ENCODE data around the gene TRMT112. TPM values are rescaled to one million over a fixed set of nuclear protein-coding genes. Genes with fewer than 3 reads are reported as not detected.
A peak's percentile ranks its signal among the peaks of the same experiment; 100 is the strongest.

TRMT112 gene
- total and polyA plus RNA-seq, 2 of the 8 experiments (the other 6 are each of a cell fraction or from before 2014, with no cell fraction given): 300 to 650 TPM

GRCh38 chr11:64292460-64293254, 24.7 kb downstream of the TRMT112 start:
- FAIRE-seq (no peak), DNase-seq (ENCODE audit: low read depth in 1 of 2, low spot score in 2 of 2) (peak in 1 of 2 experiments; percentile 68)
- peaks cover 0 to 9% (median 0%) of the 10 kb centered on the region in 4 experiments; a peak in 1 of 8 replicates for H3K36me3 ChIP-seq (ENCODE audit: control insufficient read depth in 2 of 4, insufficient read depth in 4 of 4, low read length in 3 of 4)
- H3K23me2 ChIP-seq (ENCODE audit: low read depth, low read length): peaks cover 5% of the 10 kb centered on the region; the same call in 1 of the 2 replicates
- H3K9me3 ChIP-seq (ENCODE audit: insufficient read depth in 2 of 2, low read depth in 1 of 2, low read length in 1 of 2): no peaks in the 10 kb centered on the region
- H3K79me2 ChIP-seq (ENCODE audit: control insufficient read depth in 1 of 2, insufficient read depth in 2 of 2, low read length in 2 of 2): no peaks in the 10 kb centered on the region
- no peak overlapping the region for H3K14ac ChIP-seq (ENCODE audit: insufficient read length)
- no peak overlapping the region for H2BK120ac ChIP-seq (replicated peaks; ENCODE audit: low read depth, low read length)
- ChIA-PET POLR2A (ENCODE audit: partially characterized antibody) (interaction anchor here (0.7 to 2.8 kb wide), 6 partner anchors 9 to 43 kb away, joined by 3 to 7 read pairs (median 4); partner anchors contain the start of gene BAD), CTCF (ENCODE audit: partially characterized antibody) (interaction anchor here (0.8 to 11.4 kb wide), 5 partner anchors 10 to 88 kb away, joined by 3 to 134 read pairs (median 4); partner anchors contain the start of genes CATSPERZ, ESRRA and PLCB3)
- H3K56ac ChIP-seq (replicated peaks; ENCODE audit: insufficient read length, low read depth, low read length): no peak overlapping the region
- H3K23ac ChIP-seq (ENCODE audit: insufficient read length): no peak overlapping the region
- no peak overlapping the region for H3K18ac ChIP-seq (ENCODE audit: extremely low read depth, low read length)
- no peak overlapping the region for H3K4ac ChIP-seq (replicated peaks; ENCODE audit: insufficient read length, low read depth, low read length)
- peak overlapping the region; percentile 20 to 88 for H3K4me2 ChIP-seq (ENCODE audit: insufficient read depth in 1 of 2, low read depth in 2 of 2, low read length in 2 of 2)
- peak overlapping the region; percentile 38; the same call in 1 of the 2 replicates for H2AFZ ChIP-seq (ENCODE audit: low read length)
- H3K4me3 ChIP-seq (ENCODE audit: extremely low read depth in 1 of 4, insufficient read depth in 2 of 4, low read depth in 3 of 4, low read length in 4 of 4): peak overlapping the region in 3 of 4 experiments; percentile 34 to 64 (median 34); a peak in 4 of 8 replicates
- H2BK5ac ChIP-seq (ENCODE audit: low read depth, low read length): no peak overlapping the region
- no peak overlapping the region for H2AK5ac ChIP-seq (ENCODE audit: low read depth, low read length)
- no peak overlapping the region for H4K5ac ChIP-seq (ENCODE audit: insufficient read length, low read depth, low read length)
- peaks cover 5 to 27% of the 10 kb centered on the region in 2 experiments for H4K20me1 ChIP-seq (replicated peaks in 1 of 2; ENCODE audit: control insufficient read depth in 1 of 2, insufficient read depth in 2 of 2, low read length in 2 of 2)
- no peak overlapping the region for H3K9ac ChIP-seq (replicated peaks in 1 of 4; ENCODE audit: extremely low read depth in 1 of 4, low read depth in 3 of 4, low read length in 3 of 4)
- H3K27me3 ChIP-seq (replicated peaks in 1 of 4; ENCODE audit: control insufficient read depth in 3 of 4, extremely low read depth in 1 of 4, insufficient read depth in 3 of 4, low read length in 3 of 4): peaks cover 71 to 87% (median 81%) of the 10 kb centered on the region in 4 experiments
- no peak overlapping the region for H2BK20ac ChIP-seq (ENCODE audit: low read length)
- H3K79me1 ChIP-seq (ENCODE audit: low read depth, low read length): no peaks in the 10 kb centered on the region
- peaks cover 0 to 20% (median 8%) of the 10 kb centered on the region in 4 experiments; a peak in 5 of 7 replicates for H3K4me1 ChIP-seq (replicated peaks in 1 of 4; ENCODE audit: control insufficient read depth in 3 of 4, insufficient read depth in 4 of 4, low read length in 3 of 4)
- no peak overlapping the region for H3K27ac ChIP-seq (ENCODE audit: low read depth, low read length)
- H2BK12ac ChIP-seq (ENCODE audit: low read depth, low read length): no peak overlapping the region
- 26% methylated on average over 39 of the region's 42 CpGs; no CpG with 5 or more reads in 1 of the 2 experiments for WGBS, 2 experiments (ENCODE audit: extremely low coverage in 1 of 2, insufficient coverage in 1 of 2, insufficient read length in 1 of 2, insufficient replicate concordance in 2 of 2, low coverage in 1 of 2, low lambda C conversion rate in 2 of 2, missing lambda C conversion rate in 1 of 2)
- H4K8ac ChIP-seq (ENCODE audit: extremely low read depth, insufficient read depth, low read length): no peak overlapping the region
- no peak overlapping the region; the same call in 1 of the 2 replicates for H2BK15ac ChIP-seq (ENCODE audit: low read length)
- H4K91ac ChIP-seq (replicated peaks; ENCODE audit: insufficient read length, low read length): no peak overlapping the region
- no peak for TF ChIP-seq TCF12 (IDR thresholded peaks at IDR 0.05; ENCODE audit: low read depth, low read length)
- no peak for TF ChIP-seq TBP (IDR thresholded peaks at IDR 0.05; ENCODE audit: low read depth, low read length)
- no peak for TF ChIP-seq KDM4A (IDR thresholded peaks at IDR 0.05; ENCODE audit: low read depth, low read length, severe bottlenecking)
- TF ChIP-seq RNF2 (IDR thresholded peaks at IDR 0.05; ENCODE audit: borderline replicate concordance, low read depth, low read length, missing control alignments, poor library complexity, severe bottlenecking): peak; percentile 18
- no peak for TF ChIP-seq EGR1 (IDR thresholded peaks at IDR 0.05; ENCODE audit: borderline replicate concordance, low read depth, low read length)
- no peak for TF ChIP-seq EP300 (IDR thresholded peaks at IDR 0.05; ENCODE audit: borderline replicate concordance in 1 of 2, low read depth in 2 of 2, low read length in 2 of 2)
- peak; percentile 88 for TF ChIP-seq SUZ12 (IDR thresholded peaks at IDR 0.05; ENCODE audit: low read length)
- no peak for TF ChIP-seq POU5F1 (IDR thresholded peaks at IDR 0.05; ENCODE audit: low read depth, low read length)
- no peak for TF ChIP-seq SIRT6 (IDR thresholded peaks at IDR 0.05; ENCODE audit: low read length)
- TF ChIP-seq TAF1 (IDR thresholded peaks at IDR 0.05; ENCODE audit: low read depth, low read length): no peak
- no peak for TF ChIP-seq GTF2F1 (IDR thresholded peaks at IDR 0.05; ENCODE audit: borderline replicate concordance, low read depth, low read length)
